ENCODE results near the gene MYBPHL.

DNA sequence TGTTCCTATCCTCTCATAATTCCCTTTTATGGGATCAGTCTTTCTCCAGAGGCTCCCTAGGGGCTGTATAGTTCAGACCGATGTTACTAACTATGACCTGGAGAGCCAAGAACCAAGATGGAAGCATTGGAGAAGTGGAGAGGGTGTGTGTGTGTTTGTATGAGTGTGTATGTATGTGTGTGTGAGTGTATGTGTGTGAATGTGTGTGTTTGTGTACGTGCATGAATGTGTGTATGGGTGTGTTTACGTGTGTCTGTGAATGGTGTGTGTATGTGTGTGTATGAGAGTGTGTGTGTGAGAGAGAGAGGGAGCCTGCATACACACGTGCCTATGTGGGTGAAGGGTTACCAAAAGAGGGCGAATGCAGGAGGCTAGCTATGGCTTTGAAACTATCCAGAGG lies 4.9 kb downstream of the MYBPHL start:
- TF ChIP-seq, protein P1, sequence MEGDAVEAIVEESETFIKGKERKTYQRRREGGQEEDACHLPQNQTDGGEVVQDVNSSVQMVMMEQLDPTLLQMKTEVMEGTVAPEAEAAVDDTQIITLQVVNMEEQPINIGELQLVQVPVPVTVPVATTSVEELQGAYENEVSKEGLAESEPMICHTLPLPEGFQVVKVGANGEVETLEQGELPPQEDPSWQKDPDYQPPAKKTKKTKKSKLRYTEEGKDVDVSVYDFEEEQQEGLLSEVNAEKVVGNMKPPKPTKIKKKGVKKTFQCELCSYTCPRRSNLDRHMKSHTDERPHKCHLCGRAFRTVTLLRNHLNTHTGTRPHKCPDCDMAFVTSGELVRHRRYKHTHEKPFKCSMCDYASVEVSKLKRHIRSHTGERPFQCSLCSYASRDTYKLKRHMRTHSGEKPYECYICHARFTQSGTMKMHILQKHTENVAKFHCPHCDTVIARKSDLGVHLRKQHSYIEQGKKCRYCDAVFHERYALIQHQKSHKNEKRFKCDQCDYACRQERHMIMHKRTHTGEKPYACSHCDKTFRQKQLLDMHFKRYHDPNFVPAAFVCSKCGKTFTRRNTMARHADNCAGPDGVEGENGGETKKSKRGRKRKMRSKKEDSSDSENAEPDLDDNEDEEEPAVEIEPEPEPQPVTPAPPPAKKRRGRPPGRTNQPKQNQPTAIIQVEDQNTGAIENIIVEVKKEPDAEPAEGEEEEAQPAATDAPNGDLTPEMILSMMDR (conservative IDR thresholded peaks at IDR 0.05 in 1 of 2, IDR thresholded peaks at IDR 0.05 in 1 of 2; ENCODE audit: extremely low read depth in 1 of 2, insufficient read depth in 1 of 2, low read depth in 1 of 2, low read length in 2 of 2), result no peak
- no peak for TF ChIP-seq EZH2 (IDR thresholded peaks at IDR 0.05; ENCODE audit: borderline replicate concordance, low read length)

Data from mammary epithelial cell (primary cell).